NCI-H2171 treated with DMSO at 0.1 percent for 48 hours (cell line): ENCODE measurements around the gene FAM240B.

ENCODE experiments used
- DNase-seq: peaks from one replicate; lab custom pipeline; 2025; lab: John Stamatoyannopoulos, UW

FAM240B gene

DNA sequence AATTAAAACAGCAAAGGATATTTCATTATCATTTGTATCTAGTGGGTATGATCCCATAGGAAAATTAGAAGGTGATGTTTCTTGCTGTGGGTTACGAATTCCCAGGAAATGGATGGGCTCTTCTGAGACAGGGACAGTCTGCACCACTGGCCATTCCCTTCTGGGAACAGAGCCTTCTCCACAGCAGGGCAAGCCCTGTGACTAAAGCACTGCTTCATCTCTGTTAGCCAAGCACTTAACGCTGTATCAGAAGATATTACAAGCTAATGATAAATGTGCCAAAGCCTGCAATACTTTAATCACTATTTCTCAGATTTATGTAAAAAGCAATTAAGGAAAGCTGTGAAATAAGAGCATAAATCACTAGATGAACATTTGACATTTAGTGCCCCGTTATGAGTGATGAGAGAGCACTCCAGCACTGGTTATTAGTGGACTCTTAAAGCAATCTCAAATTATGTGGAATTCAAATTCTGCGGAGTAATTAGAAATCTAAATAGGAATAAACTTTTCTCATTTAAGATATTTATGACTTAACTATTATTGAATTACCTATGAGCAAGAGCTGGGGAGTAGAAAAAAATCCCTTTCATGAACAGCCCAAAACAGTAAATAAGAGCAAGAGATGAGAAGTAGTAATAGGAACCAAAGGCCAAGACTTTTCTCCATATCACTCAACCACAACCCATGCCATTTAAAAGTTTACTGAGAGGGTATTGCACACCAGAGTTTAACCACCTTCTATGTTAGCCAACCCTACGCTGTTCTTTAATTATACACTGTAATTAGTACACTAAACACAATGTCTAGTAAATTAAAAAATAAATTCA, 49.2 kb downstream of the FAM240B start:
- DNase-seq, result no peak

- no peak for DNase-seq
These were observed 51.0 kb downstream of the FAM240B start for GRCh38 chr9:38668791-38669466.

DNA sequence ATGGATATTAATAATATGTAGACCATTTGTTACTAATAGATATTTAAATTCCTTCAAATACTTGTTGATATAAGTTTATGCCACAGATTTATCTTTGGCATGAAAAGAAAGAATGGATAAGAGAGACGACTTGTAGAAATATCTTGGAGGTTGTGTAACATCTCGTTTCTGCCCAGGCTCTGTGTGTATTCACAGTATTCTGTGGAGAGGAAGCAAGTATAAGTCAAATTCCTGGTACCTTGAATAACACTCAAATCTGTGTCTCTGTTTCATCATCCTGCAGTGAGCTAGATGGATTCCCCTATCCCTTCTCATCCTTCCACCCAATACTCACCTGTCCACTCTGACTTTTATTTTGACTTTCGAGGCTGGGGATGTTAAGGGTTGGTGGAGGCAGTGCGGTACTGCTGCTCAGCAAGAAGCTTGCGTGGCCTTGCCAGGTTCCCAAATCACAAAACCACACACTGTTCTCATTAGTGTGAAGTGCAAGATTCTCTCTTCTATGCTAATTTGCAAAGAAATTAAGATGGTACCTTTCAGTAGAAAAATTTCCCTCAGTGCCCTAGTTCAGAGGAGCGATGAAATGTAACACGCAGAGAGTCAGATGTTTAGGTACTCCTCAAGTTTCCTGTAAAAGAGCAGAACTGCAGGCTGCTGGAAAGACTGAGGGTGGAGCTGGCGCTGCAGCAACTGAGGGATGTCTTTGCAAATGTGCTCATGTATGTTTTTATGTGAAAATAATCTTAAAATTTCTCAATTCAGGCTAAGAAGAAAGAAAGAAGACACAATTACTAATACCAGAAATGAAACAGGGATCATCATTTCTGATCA, 57.0 kb downstream of the FAM240B start:
- DNase-seq, result peak; percentile 65

GRCh38 chr9:38659538-38659937, 60.4 kb downstream of the FAM240B start:
- no peak for DNase-seq

- DNase-seq, result no peak
These were observed 63.0 kb downstream of the FAM240B start for GRCh38 chr9:38656896-38657295.

GRCh38 chr9:38652486-38652885, 67.4 kb downstream of the FAM240B start:
- DNase-seq, result no peak

- DNase-seq, result no peak
These were observed 67.9 kb downstream of the FAM240B start for GRCh38 chr9:38652044-38652443.

DNA sequence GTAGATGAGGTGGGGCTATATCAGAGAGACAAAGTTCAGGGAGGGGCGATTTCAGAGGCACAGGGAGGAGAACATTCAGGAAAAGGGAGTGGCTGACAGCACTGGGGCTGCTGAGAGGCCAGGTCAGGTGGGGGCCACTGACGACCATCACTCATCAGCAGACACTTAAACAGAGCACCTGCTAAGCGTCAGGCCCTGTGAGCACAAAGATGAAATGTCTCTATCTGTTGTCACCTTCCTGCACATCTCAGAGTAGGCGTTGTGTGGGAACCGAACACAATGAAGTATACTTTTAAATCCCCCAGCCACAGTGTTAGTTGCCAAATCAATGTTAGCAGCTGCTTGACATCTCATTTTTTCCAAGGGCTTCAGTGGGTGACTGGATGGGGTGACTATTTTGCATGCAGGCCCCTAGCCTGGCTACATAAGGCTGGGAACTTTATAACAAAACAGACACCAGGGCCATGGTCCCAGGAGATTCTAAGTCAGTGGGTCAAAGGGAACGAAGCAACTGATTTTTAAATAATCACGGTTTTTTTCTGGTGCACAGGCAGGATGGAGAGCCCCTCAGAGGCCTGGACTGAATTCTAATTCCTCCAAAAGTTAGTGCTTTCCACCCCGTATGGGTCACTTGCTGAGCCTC, 68.4 kb downstream of the FAM240B start:
- no peak for DNase-seq

DNA sequence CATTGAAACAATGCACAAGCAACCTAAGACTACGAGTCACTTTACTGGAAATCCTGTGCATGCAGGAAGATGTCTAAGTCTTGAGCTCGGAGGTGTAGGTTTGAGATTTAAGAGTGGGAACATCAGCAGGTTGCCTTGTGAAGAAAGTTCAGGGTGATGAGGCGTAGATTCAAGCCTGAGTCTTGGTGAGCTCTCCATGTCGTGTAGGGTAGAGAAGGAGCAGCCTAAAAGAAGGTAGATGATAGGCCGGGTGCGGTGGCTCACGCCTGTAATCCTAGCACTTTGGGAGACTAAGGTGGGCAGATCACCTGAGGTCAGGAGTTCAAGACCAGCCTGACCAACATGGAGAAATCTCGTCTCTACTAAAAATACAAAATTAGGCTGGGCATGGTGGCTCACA, 69.4 kb downstream of the FAM240B start:
- DNase-seq, result no peak

DNA sequence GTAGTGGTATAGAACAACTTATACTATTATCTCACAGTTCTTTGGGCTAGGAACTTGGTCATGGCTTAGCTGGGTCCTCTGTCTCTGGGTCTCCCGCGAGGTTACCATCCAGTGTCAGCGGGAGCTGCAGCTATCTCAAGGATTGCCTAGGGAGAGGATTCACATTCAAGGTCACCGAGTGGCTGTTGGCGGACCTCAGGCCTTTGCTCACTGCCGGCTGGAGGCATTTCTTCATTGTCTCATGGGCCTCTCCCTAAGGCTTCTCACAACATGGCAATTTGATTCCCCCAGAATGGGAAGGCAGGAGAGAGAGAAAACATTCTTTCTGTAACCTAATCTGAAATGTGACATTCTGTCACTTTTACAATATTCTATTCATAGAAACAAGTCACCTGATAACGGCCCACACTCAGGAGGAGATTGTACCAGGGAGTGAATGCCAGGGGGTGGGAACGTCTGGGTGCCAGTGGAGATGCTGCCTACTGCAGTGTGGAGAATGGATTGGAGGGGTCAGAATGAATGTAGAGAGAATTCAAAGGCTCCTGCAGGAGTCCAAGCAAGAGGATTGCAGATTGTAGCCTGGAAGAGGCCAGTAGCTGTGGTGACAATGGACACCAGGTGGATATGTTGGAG, 70.1 kb downstream of the FAM240B start:
- DNase-seq, result peak; percentile 33

- no peak for DNase-seq
These were observed 75.3 kb downstream of the FAM240B start for GRCh38 chr9:38644601-38645000.
